Measurements from ENCODE around the gene MRPL12.

DNA sequence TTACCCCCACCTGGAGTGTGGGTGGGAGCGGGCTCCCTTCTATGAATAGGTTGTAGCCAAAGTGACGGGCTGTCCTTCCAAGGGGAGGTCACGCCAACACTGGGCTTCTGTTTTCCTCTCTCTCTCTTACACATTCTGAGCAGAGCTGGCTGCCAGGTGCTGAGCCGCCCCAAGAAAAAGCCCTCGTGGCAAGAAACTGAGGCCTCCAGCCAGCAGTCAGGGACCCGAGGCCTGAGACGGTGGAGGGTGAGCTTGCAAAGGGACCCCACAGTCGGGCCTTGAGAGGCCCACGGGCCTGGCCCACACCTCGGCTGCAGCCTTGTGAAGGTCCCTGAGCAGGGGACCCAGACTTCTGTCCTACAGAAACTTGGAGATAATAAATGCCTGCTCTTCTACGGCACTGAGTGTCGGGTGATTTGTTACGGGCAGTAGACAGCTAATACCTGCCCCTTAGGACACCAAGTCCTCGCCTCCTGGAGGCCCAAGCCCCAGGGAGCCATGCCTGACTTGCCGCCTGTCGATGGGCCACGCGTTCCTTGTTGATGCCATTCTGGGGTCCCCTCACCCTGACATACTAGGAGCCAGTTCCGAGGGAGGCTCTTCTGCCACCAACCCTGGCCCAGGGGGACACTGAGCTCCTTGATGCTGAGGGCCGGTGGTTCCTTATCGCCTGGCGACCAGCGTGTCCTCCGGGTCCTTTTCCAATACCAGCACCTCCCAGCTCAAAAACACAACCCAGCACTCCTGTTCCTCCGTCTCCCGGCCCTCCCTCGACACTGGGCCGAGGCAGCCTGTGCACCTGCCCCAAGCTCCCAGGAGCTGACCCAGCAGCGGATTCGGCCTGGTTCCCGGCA, 35.0 kb downstream of the MRPL12 start:
- TF ChIP-seq CTCF (IDR thresholded peaks at IDR 0.05) (no peak), EP300 (IDR thresholded peaks at IDR 0.05) (no peak)

Data from upper lobe of left lung (tissue), 4 donors.